Measurements from ENCODE around the gene PHOX2A. TPM values are rescaled to one million over a fixed set of nuclear protein-coding genes. Genes with fewer than 3 reads are reported as not detected.

PHOX2A gene
- total and polyA plus RNA-seq, 8 donors, result 0.35 to 0.61 TPM; not detected in 6

- Histone ChIP-seq H3K36me3 (no peaks in the 10 kb centered on the region), H3K27me3 (no peaks in the 10 kb centered on the region), H3K9me3 (no peaks in the 10 kb centered on the region), H3K27ac (no peak overlapping the region), H3K4me1 (peaks cover 0 to 10% (median 0%) of the 10 kb centered on the region in 3 donors), H3K4me3 (no peak overlapping the region)
- ATAC-seq (no peak), FAIRE-seq (no peak), DNase-seq (peak in 4 of 6 donors; percentile 20 to 58 (median 32))
- intact Hi-C loops (cut with DNase I), result no loop called here
- no peak for TF ChIP-seq CTCF (IDR thresholded peaks at IDR 0.05)
- 88 to 92% methylated on average over 7 of the region's 7 CpGs for WGBS, 2 donors
These were observed 22.4 kb downstream of the PHOX2A start for GRCh38 chr11:72221386-72222075.

GRCh38 chr11:72220696-72221363 lies 23.1 kb downstream of the PHOX2A start:
- H3K27me3 ChIP-seq, result no peaks in the 10 kb centered on the region
- TF ChIP-seq CTCF (IDR thresholded peaks at IDR 0.05), result no peak
- FAIRE-seq (no peak), ATAC-seq (no peak), DNase-seq (peak in 2 of 6 donors; percentile 25 to 39)
- no peak overlapping the region for H3K4me3 ChIP-seq
- 86 to 91% methylated on average over 8 to 10 of the region's 10 CpGs for WGBS, 2 donors
- no peaks in the 10 kb centered on the region for H3K36me3 ChIP-seq
- H3K9me3 ChIP-seq, result no peaks in the 10 kb centered on the region
- no peak overlapping the region for H3K27ac ChIP-seq
- peaks cover 0 to 8% (median 0%) of the 10 kb centered on the region in 3 donors for H3K4me1 ChIP-seq
- intact Hi-C loops (cut with DNase I), result no loop called here

- H3K9me3 ChIP-seq, result no peaks in the 10 kb centered on the region
- no peak for FAIRE-seq
- 71 to 87% methylated on average over 5 of the region's 5 CpGs for WGBS, 2 donors
- peaks cover 0 to 3% (median 0%) of the 10 kb centered on the region in 3 donors for H3K4me1 ChIP-seq
- DNase-seq, result peak in 1 of 6 donors; percentile 13
- no peak for ATAC-seq
- no peak for TF ChIP-seq CTCF (IDR thresholded peaks at IDR 0.05)
- H3K36me3 ChIP-seq, result no peaks in the 10 kb centered on the region
- no peaks in the 10 kb centered on the region for H3K27me3 ChIP-seq
- H3K27ac ChIP-seq, result no peak overlapping the region
- intact Hi-C loops (cut with DNase I), result no loop called here
- H3K4me3 ChIP-seq, result no peak overlapping the region
These were observed 25.7 kb downstream of the PHOX2A start for GRCh38 chr11:72218251-72218745.

GRCh38 chr11:72217841-72218240 lies 26.1 kb downstream of the PHOX2A start:
- peaks cover 0 to 3% (median 0%) of the 10 kb centered on the region in 3 donors for H3K4me1 ChIP-seq
- H3K9me3 ChIP-seq, result no peaks in the 10 kb centered on the region
- H3K27me3 ChIP-seq, result no peaks in the 10 kb centered on the region
- DNase-seq (peak in 1 of 6 donors; percentile 13), FAIRE-seq (no peak), ATAC-seq (peak in 1 of 4 donors; percentile 44)
- no peak for TF ChIP-seq CTCF (IDR thresholded peaks at IDR 0.05)
- no peak overlapping the region for H3K27ac ChIP-seq
- H3K36me3 ChIP-seq, result no peaks in the 10 kb centered on the region
- H3K4me3 ChIP-seq, result no peak overlapping the region
- 24 to 38% methylated on average over 2 of the region's 2 CpGs for WGBS, 2 donors
- intact Hi-C loops (cut with DNase I), result no loop called here

All from pancreas (tissue), 10 donors.